Ishikawa (cell line): ENCODE measurements around the gene SULT6B1.

Experiments
- CEBPB ChIP-seq: IDR thresholded peaks from 2 replicates; pipeline ENCODE4 v1.6.1; 2012
- CREB1 ChIP-seq: IDR thresholded peaks from 2 replicates; pipeline ENCODE4 v1.6.1; 2012; ENCODE audit warnings: low read depth
- EGR1 ChIP-seq: IDR thresholded peaks from 2 replicates; pipeline ENCODE4 v1.6.1; 2012
- EP300 ChIP-seq: IDR thresholded peaks from 2 replicates; pipeline ENCODE4 v1.6.1; 2012; ENCODE audit warnings: borderline replicate concordance
- FOXM1 ChIP-seq: IDR thresholded peaks from 2 replicates; pipeline ENCODE4 v1.6.1; 2012; ENCODE audit warnings: low read depth, borderline replicate concordance
- MAX ChIP-seq: IDR thresholded peaks from 2 replicates; pipeline ENCODE4 v1.6.1; 2012
- NFIC ChIP-seq: IDR thresholded peaks from 2 replicates; pipeline ENCODE4 v1.6.1; 2012
- RAD21 ChIP-seq: IDR thresholded peaks from 2 replicates; pipeline ENCODE4 v1.6.1; 2012; ENCODE audit warnings: low read depth
- REST ChIP-seq: IDR thresholded peaks from 2 replicates; pipeline ENCODE4 v1.6.1; 2012; ENCODE audit warnings: low read depth, mild to moderate bottlenecking
- TAF1 ChIP-seq: IDR thresholded peaks from 2 replicates; pipeline ENCODE4 v1.6.1; 2012; ENCODE audit warnings: low read depth, mild to moderate bottlenecking
- TCF12 ChIP-seq: IDR thresholded peaks from 2 replicates; pipeline ENCODE4 v1.6.1; 2012; ENCODE audit warnings: low read depth
- TEAD4 ChIP-seq: IDR thresholded peaks from 2 replicates; pipeline ENCODE4 v1.6.1; 2012
- YY1 ChIP-seq: IDR thresholded peaks from 2 replicates; pipeline ENCODE4 v1.6.1; 2012; ENCODE audit warnings: low read depth
- ZBTB7A ChIP-seq: IDR thresholded peaks from 2 replicates; pipeline ENCODE4 v1.6.1; 2012; ENCODE audit warnings: low read depth
- TF ChIP-seq, protein P1 (sequence below): IDR thresholded peaks from 2 replicates; pipeline ENCODE4 v1.6.1; 2012

The SULT6B1 gene

DNA sequence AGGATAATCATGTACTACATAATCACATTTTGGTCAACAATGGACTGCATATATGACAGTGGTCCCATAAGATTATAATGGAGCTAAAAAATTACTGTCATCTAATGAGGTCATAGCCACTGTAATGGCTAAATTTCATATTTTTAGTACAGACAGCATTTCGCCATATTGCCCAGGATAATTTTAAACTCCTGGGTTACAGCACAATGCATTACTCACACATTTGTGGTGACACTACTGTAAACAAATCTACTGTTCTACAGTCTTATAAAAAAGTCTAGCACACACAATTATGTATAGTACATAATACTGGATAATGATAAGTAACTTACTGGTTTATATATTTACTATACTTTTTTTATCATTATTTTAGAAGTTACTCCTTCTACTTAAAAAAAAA is 44.5 kb downstream of the SULT6B1 start:
- TF ChIP-seq CREB1: no peak
- TF ChIP-seq NFIC: no peak
- TF ChIP-seq CEBPB: no peak
- TF ChIP-seq REST: no peak
- TF ChIP-seq, protein P1, sequence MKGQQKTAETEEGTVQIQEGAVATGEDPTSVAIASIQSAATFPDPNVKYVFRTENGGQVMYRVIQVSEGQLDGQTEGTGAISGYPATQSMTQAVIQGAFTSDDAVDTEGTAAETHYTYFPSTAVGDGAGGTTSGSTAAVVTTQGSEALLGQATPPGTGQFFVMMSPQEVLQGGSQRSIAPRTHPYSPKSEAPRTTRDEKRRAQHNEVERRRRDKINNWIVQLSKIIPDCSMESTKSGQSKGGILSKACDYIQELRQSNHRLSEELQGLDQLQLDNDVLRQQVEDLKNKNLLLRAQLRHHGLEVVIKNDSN: no peak
- no peak for TF ChIP-seq EGR1
- no peak for TF ChIP-seq MAX
- no peak for TF ChIP-seq FOXM1
- TF ChIP-seq RAD21: no peak
- TF ChIP-seq TEAD4: no peak
- TF ChIP-seq ZBTB7A: no peak
- no peak for TF ChIP-seq YY1
- no peak for TF ChIP-seq EP300
- no peak for TF ChIP-seq TCF12
- TF ChIP-seq TAF1: no peak

GRCh38 chr2:37142546-37142945 is 45.9 kb downstream of the SULT6B1 start:
- TF ChIP-seq FOXM1 (no peak), ZBTB7A (no peak), NFIC (no peak), MAX (no peak), RAD21 (no peak), REST (no peak), YY1 (no peak), EGR1 (no peak), TCF12 (no peak), TEAD4 (no peak), CEBPB (no peak), TAF1 (no peak)
- TF ChIP-seq, protein P1: no peak

GRCh38 chr2:37132914-37133313 is 55.6 kb downstream of the SULT6B1 start:
- TF ChIP-seq ZBTB7A: no peak
- TF ChIP-seq EGR1: no peak
- TF ChIP-seq CEBPB: no peak
- TF ChIP-seq RAD21: no peak
- TF ChIP-seq, protein P1: no peak
- no peak for TF ChIP-seq FOXM1
- no peak for TF ChIP-seq EP300
- no peak for TF ChIP-seq TAF1
- TF ChIP-seq MAX: no peak
- TF ChIP-seq NFIC: no peak
- TF ChIP-seq YY1: no peak
- no peak for TF ChIP-seq TCF12
- no peak for TF ChIP-seq TEAD4
- TF ChIP-seq CREB1: no peak
- TF ChIP-seq REST: no peak

- TF ChIP-seq CEBPB (no peak), TAF1 (no peak)
Measured at GRCh38 chr2:37125416-37125815, 63.1 kb downstream of the SULT6B1 start.

GRCh38 chr2:37119157-37119556 is 69.3 kb downstream of the SULT6B1 start:
- TF ChIP-seq TEAD4: no peak
- no peak for TF ChIP-seq YY1
- TF ChIP-seq RAD21: no peak
- no peak for TF ChIP-seq MAX
- TF ChIP-seq EP300: no peak
- no peak for TF ChIP-seq REST
- no peak for TF ChIP-seq TAF1
- TF ChIP-seq TCF12: no peak
- no peak for TF ChIP-seq ZBTB7A
- no peak for TF ChIP-seq FOXM1
- TF ChIP-seq CEBPB: no peak
- TF ChIP-seq NFIC: no peak
- TF ChIP-seq, protein P1: no peak
- no peak for TF ChIP-seq EGR1
- TF ChIP-seq CREB1: no peak
